Suprapubic skin (tissue), 4 donors: ENCODE results near the gene CLTB.

ENCODE experiments used
- CTCF ChIP-seq, 2 donors: fragments of 200-600 bp in 1 of 2; fragments of 450-650 bp in 1 of 2; sonication (generic) in 1 of 2; IDR thresholded peaks; one replicate each; pipeline ENCODE4 v1.5.1; 2016 to 2019; ENCODE audit warnings: antibody characterized with exemption in 2 of 2, mild to moderate bottlenecking in 1 of 2, moderate library complexity in 1 of 2
- EP300 ChIP-seq: sonication (generic); formaldehyde crosslinking; IDR thresholded peaks from one replicate; pipeline ENCODE4 v1.6.1; 2017; ENCODE audit warnings: antibody characterized with exemption
- POLR2A ChIP-seq, 2 donors: fragments of 450-650 bp; IDR thresholded peaks; one replicate each; pipeline ENCODE4 v1.6.1; 2017; ENCODE audit warnings: antibody characterized with exemption in 2 of 2, mild to moderate bottlenecking in 2 of 2, moderate library complexity in 2 of 2
- POLR2AphosphoS5 ChIP-seq, 3 donors: sonication (generic); formaldehyde crosslinking; IDR thresholded peaks; one replicate each; pipeline ENCODE4 v1.6.1; 2017; ENCODE audit warnings: antibody characterized with exemption in 3 of 3

- TF ChIP-seq CTCF (IDR thresholded peaks at IDR 0.05) (no peak), POLR2A (IDR thresholded peaks at IDR 0.05) (no peak), EP300 (no peak), POLR2AphosphoS5 (IDR thresholded peaks at IDR 0.05) (no peak)
These were observed 3.7 kb upstream of the CLTB start for GRCh38 chr5:176420086-176420485.
